Endodermal cell (in vitro differentiated cells): ENCODE results near the gene CRELD2. TPM values are rescaled to one million over a fixed set of nuclear protein-coding genes. Genes with fewer than 3 reads are reported as not detected.

Source experiments
- DNase-seq: peaks from one replicate; pipeline ENCODE4 v3.0.0-alpha.2; 2017
- H3K27ac ChIP-seq: 2 replicates; pipeline ENCODE4 v1.5.1; 2013; ENCODE audit warnings: mild to moderate bottlenecking, low read depth, low read length, moderate library complexity
- H3K27me3 ChIP-seq: 2 replicates; pipeline ENCODE4 v1.6.1; 2013; ENCODE audit warnings: mild to moderate bottlenecking, low read length, moderate library complexity; ENCODE audit not compliant: insufficient read depth, control insufficient read depth, poor library complexity, severe bottlenecking
- H3K36me3 ChIP-seq: 2 replicates; pipeline ENCODE4 v1.7.0; 2013; ENCODE audit warnings: mild to moderate bottlenecking, low read length, moderate library complexity; ENCODE audit not compliant: control insufficient read depth, insufficient read depth
- H3K4me1 ChIP-seq: one replicate; pipeline ENCODE4 v1.7.0; 2013; ENCODE audit warnings: low read length; ENCODE audit not compliant: control insufficient read depth, insufficient read depth
- H3K4me3 ChIP-seq: 2 replicates; pipeline ENCODE4 v1.5.1; 2013; ENCODE audit warnings: mild to moderate bottlenecking, low read length, moderate library complexity
- H3K9ac ChIP-seq: 2 replicates; pipeline ENCODE4 v1.6.1; 2013; ENCODE audit warnings: mild to moderate bottlenecking, low read length, moderate library complexity; ENCODE audit not compliant: poor library complexity, severe bottlenecking; ENCODE audit errors: extremely low read depth
- H3K9me3 ChIP-seq: 2 replicates; pipeline ENCODE4 v1.6.1; 2013; ENCODE audit warnings: mild to moderate bottlenecking, low read length, moderate library complexity; ENCODE audit not compliant: control insufficient read depth
- H3K27ac Mint-ChIP-seq: 2 replicates; pipeline ENCODE4 v1.8.0; 2020; ENCODE audit warnings: mixed read lengths
- H3K27me3 Mint-ChIP-seq: 2 replicates; pipeline ENCODE4 v1.8.0; 2021; ENCODE audit warnings: mild to moderate bottlenecking, mixed read lengths; ENCODE audit not compliant: insufficient read depth
- H3K36me3 Mint-ChIP-seq: 2 replicates; pipeline ENCODE4 v1.8.0; 2020; ENCODE audit warnings: low read depth, mixed read lengths
- H3K4me1 Mint-ChIP-seq: 2 replicates; pipeline ENCODE4 v1.8.0; 2020; ENCODE audit warnings: mixed read lengths
- H3K4me3 Mint-ChIP-seq: 2 replicates; pipeline ENCODE4 v1.8.0; 2020; ENCODE audit warnings: mild to moderate bottlenecking, moderate library complexity, mixed read lengths
- H3K9me3 Mint-ChIP-seq: 2 replicates; pipeline ENCODE4 v1.8.0; 2020; ENCODE audit warnings: mild to moderate bottlenecking, mixed read lengths
- CTCF ChIP-seq: fragments of 200-600 bp; sonication (generic); conservative IDR thresholded peaks from 2 replicates; pipeline ENCODE4 v1.5.0; 2021; ENCODE audit warnings: antibody characterized with exemption, mild to moderate bottlenecking
- WGBS, 2 experiments: methylation state at CpG; one replicate each; pipeline versions ENCODE4 v1.1.5 to v1.1.7; 2013; ENCODE audit warnings: missing lambda C conversion rate in 2 of 2, mixed read lengths in 1 of 2; ENCODE audit not compliant: insufficient coverage in 1 of 2, insufficient read length in 1 of 2; 5-methylcytosine and 5-hydroxymethylcytosine counted together
- total RNA-seq, 2 donors: library from RNA; stranded (reverse); fragmentation: NEBNext Ultra II Directional in 1 of 2; extraction: Animal tissue kit (Norgen Biotek cat#: 25700) in 1 of 2; gene quantifications; 2 replicates in 1 of 2; 3 replicates in 1 of 2; pipeline ENCODE4 v1.2.1, GENCODE V29; 2021

CRELD2 gene
- total RNA-seq, 2 donors from 2014 or later, result 39.8 to 62.9 TPM

GRCh38 chr22:49889071-49889470, 29.4 kb upstream of the CRELD2 start:
- no peak for DNase-seq
- no peak overlapping the region for H3K27ac ChIP-seq
- Mint-ChIP-seq H3K9me3 (peaks cover 34% of the 10 kb centered on the region), H3K4me1 (no peaks in the 10 kb centered on the region), H3K27me3 (no peaks in the 10 kb centered on the region), H3K36me3 (peaks cover 92% of the 10 kb centered on the region), H3K4me3 (no peak overlapping the region), H3K27ac (no peak overlapping the region)
- peaks cover 40% of the 10 kb centered on the region for H3K9me3 ChIP-seq
- WGBS, 2 experiments, result 95 to 100% methylated on average over 4 to 5 of the region's 5 CpGs
- no peak for TF ChIP-seq CTCF
- no peak overlapping the region for H3K4me3 ChIP-seq
- H3K36me3 ChIP-seq, result peaks cover 75% of the 10 kb centered on the region
- H3K27me3 ChIP-seq, result no peaks in the 10 kb centered on the region
- no peak overlapping the region for H3K9ac ChIP-seq
- no peaks in the 10 kb centered on the region for H3K4me1 ChIP-seq

- Histone ChIP-seq H3K27ac (no peak overlapping the region), H3K9me3 (peaks cover 50% of the 10 kb centered on the region), H3K9ac (no peak overlapping the region), H3K4me3 (no peak overlapping the region), H3K27me3 (no peaks in the 10 kb centered on the region), H3K4me1 (no peaks in the 10 kb centered on the region), H3K36me3 (peaks cover 42% of the 10 kb centered on the region)
- no peak for DNase-seq
- peaks cover 57% of the 10 kb centered on the region for H3K9me3 Mint-ChIP-seq
- H3K27ac Mint-ChIP-seq, result no peak overlapping the region
- no peaks in the 10 kb centered on the region for H3K27me3 Mint-ChIP-seq
- no peak overlapping the region for H3K4me3 Mint-ChIP-seq
- no peaks in the 10 kb centered on the region for H3K4me1 Mint-ChIP-seq
- WGBS, 2 experiments, result 87 to 100% methylated on average over 4 of the region's 4 CpGs
- TF ChIP-seq CTCF, result no peak
- H3K36me3 Mint-ChIP-seq, result peaks cover 75% of the 10 kb centered on the region
Measured at GRCh38 chr22:49892226-49892899, 26.1 kb upstream of the CRELD2 start.

- H3K9me3 ChIP-seq, result peaks cover 45% of the 10 kb centered on the region
- no peaks in the 10 kb centered on the region for H3K27me3 ChIP-seq
- H3K27ac Mint-ChIP-seq, result no peak overlapping the region
- DNase-seq, result no peak
- H3K9me3 Mint-ChIP-seq, result peaks cover 58% of the 10 kb centered on the region
- no peak for TF ChIP-seq CTCF
- H3K4me3 ChIP-seq, result no peak overlapping the region
- WGBS, 2 experiments, result 81% methylated on average over 4 of the region's 4 CpGs
- peaks cover 68% of the 10 kb centered on the region for H3K36me3 Mint-ChIP-seq
- no peak overlapping the region for H3K4me3 Mint-ChIP-seq
- H3K27ac ChIP-seq, result no peak overlapping the region
- H3K4me1 Mint-ChIP-seq, result no peaks in the 10 kb centered on the region
- H3K9ac ChIP-seq, result no peak overlapping the region
- H3K36me3 ChIP-seq, result peaks cover 35% of the 10 kb centered on the region
- H3K27me3 Mint-ChIP-seq, result no peaks in the 10 kb centered on the region
- H3K4me1 ChIP-seq, result no peaks in the 10 kb centered on the region
Measured at GRCh38 chr22:49893025-49893424, 25.4 kb upstream of the CRELD2 start.
